Naive thymus-derived CD8-positive, alpha-beta T cell (primary cell): Measurements from ENCODE around the gene VAT1L. TPM values are rescaled to one million over a fixed set of nuclear protein-coding genes. Genes with fewer than 3 reads are reported as not detected.
A peak's percentile ranks its signal among the peaks of the same experiment; 100 is the strongest.
"Not testable (repeated sequence)": the region's sequence is repeated elsewhere in the genome, so short reads cannot be mapped to it uniquely, and the experiment has no call there.

Experiments used
- ATAC-seq, 2 donors: fragments of 150-1000 bp; cut with Tn5 transposase in 1 of 2; sonication (Bioruptor Pico), chemical (Tn5 transposase) in 1 of 2; 1 replicate in 1 of 2; 2 replicates in 1 of 2; pipeline ENCODE4 v1.10.0; 2021; ENCODE audit warnings: mild to moderate bottlenecking in 2 of 2, moderate library complexity in 2 of 2
- POLR2A ChIA-PET: fragments of 350-600 bp; sonication (Branson Sonifier 250); formaldehyde crosslinking; loops from one replicate; lab custom pipeline; 2021; ENCODE audit warnings: antibody characterized with exemption; lab: Charles Lee
- DNase-seq, 10 donors: peaks; one replicate each; pipeline versions ENCODE4 v3.0.0 to v3.0.0-alpha.2; 2020 to 2022
- H3K27ac Mint-ChIP-seq, 10 donors: one replicate each; pipeline ENCODE4 v1.8.0; 2020 to 2022; ENCODE audit warnings: mild to moderate bottlenecking in 10 of 10, mixed read lengths in 10 of 10, moderate library complexity in 4 of 10, inconsistent platforms in 1 of 10
- H3K27me3 Mint-ChIP-seq, 5 donors: one replicate each; pipeline ENCODE4 v1.8.0; 2021 to 2022; ENCODE audit warnings: mixed read lengths in 5 of 5
- H3K36me3 Mint-ChIP-seq, 3 donors: one replicate each; pipeline ENCODE4 v1.8.0; 2020 to 2022; ENCODE audit warnings: mixed read lengths in 3 of 3, mild to moderate bottlenecking in 2 of 3, inconsistent platforms in 1 of 3
- H3K4me1 Mint-ChIP-seq, 4 donors: one replicate each; pipeline ENCODE4 v1.8.0; 2021 to 2022; ENCODE audit warnings: mixed read lengths in 4 of 4
- H3K4me3 Mint-ChIP-seq, 10 donors: one replicate each; pipeline ENCODE4 v1.8.0; 2020 to 2022; ENCODE audit warnings: mild to moderate bottlenecking in 10 of 10, mixed read lengths in 10 of 10, moderate library complexity in 6 of 10, inconsistent platforms in 1 of 10
- H3K9me3 Mint-ChIP-seq, 9 donors: one replicate each; pipeline ENCODE4 v1.8.0; 2020 to 2022; ENCODE audit warnings: mixed read lengths in 9 of 9, mild to moderate bottlenecking in 3 of 9, inconsistent platforms in 1 of 9, moderate library complexity in 1 of 9
- polyA plus RNA-seq, 3 donors: library from polyadenylated mRNA; unstranded; fragments of 300-500 nt; fragmentation: Illumina TruSeq; gene quantifications; one replicate each; pipeline ENCODE4 v1.2.3, GENCODE V29; 2021
- total RNA-seq, 8 experiments: library from RNA in 2 of 8; stranded (reverse) in 2 of 8; gene quantifications; one replicate each; pipeline ENCODE4 v1.2.3 and lab custom pipeline; 2021 to 2026

Gene VAT1L
- total and polyA plus RNA-seq, 5 experiments from 2014 or later, result not detected

GRCh38 chr16:77987810-77988209 lies 199.4 kb downstream of the VAT1L start:
- Mint-ChIP-seq H3K4me1 (no peaks in the 10 kb centered on the region), H3K36me3 (no peaks in the 10 kb centered on the region), H3K4me3 (no peak overlapping the region), H3K27ac (no peak overlapping the region), H3K9me3 (no peaks in the 10 kb centered on the region), H3K27me3 (peaks cover 2 to 18% (median 11%) of the 10 kb centered on the region in 5 donors)
- DNase-seq (no peak), ATAC-seq (no peak)
- POLR2A ChIA-PET, result no interaction called here

DNA sequence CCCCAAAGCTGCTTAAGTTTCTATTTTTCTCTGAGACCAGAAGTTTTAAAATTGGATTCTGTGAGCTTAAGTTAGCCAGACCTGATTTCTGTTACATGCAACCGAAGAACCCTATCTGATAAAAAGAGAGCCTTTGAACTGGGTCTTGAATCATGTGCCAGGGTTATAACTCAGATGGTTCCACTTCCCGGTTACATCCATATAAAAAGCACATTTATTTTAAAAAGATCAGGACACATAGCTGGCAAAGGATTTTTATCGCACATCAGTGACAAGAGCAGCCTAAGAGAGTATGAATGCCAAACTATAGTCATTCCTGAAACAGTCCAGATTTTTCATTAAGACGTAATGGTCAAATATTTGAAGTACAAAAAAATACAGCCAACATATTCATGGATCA lies 201.5 kb downstream of the VAT1L start:
- Mint-ChIP-seq H3K4me1 (no peaks in the 10 kb centered on the region), H3K4me3 (no peak overlapping the region), H3K27me3 (peaks cover 5 to 31% (median 10%) of the 10 kb centered on the region in 5 donors), H3K36me3 (no peaks in the 10 kb centered on the region), H3K9me3 (peaks cover 0 to 2% (median 0%) of the 10 kb centered on the region in 9 donors), H3K27ac (no peak overlapping the region)
- DNase-seq (no peak), ATAC-seq (no peak)
- POLR2A ChIA-PET, result no interaction called here

- POLR2A ChIA-PET, result no interaction called here
- H3K27ac Mint-ChIP-seq, result no peak overlapping the region
- H3K4me1 Mint-ChIP-seq, result no peaks in the 10 kb centered on the region
- no peak for ATAC-seq
- peaks cover 5 to 31% (median 8%) of the 10 kb centered on the region in 5 donors for H3K27me3 Mint-ChIP-seq
- H3K4me3 Mint-ChIP-seq, result no peak overlapping the region
- no peak for DNase-seq
- peaks cover 0 to 6% (median 0%) of the 10 kb centered on the region in 3 donors for H3K36me3 Mint-ChIP-seq
- peaks cover 0 to 20% (median 6%) of the 10 kb centered on the region in 9 donors for H3K9me3 Mint-ChIP-seq
Measured at GRCh38 chr16:77991701-77992100, 203.3 kb downstream of the VAT1L start.

GRCh38 chr16:77992381-77992780 lies 204.0 kb downstream of the VAT1L start:
- H3K4me1 Mint-ChIP-seq, ATAC-seq, H3K4me3 Mint-ChIP-seq, POLR2A ChIA-PET, H3K36me3 Mint-ChIP-seq, H3K27ac Mint-ChIP-seq, DNase-seq: not testable (repeated sequence)
- H3K9me3 Mint-ChIP-seq, result peaks cover 0 to 20% (median 9%) of the 10 kb centered on the region in 9 donors
- H3K27me3 Mint-ChIP-seq, result peaks cover 5 to 31% (median 8%) of the 10 kb centered on the region in 5 donors

DNA sequence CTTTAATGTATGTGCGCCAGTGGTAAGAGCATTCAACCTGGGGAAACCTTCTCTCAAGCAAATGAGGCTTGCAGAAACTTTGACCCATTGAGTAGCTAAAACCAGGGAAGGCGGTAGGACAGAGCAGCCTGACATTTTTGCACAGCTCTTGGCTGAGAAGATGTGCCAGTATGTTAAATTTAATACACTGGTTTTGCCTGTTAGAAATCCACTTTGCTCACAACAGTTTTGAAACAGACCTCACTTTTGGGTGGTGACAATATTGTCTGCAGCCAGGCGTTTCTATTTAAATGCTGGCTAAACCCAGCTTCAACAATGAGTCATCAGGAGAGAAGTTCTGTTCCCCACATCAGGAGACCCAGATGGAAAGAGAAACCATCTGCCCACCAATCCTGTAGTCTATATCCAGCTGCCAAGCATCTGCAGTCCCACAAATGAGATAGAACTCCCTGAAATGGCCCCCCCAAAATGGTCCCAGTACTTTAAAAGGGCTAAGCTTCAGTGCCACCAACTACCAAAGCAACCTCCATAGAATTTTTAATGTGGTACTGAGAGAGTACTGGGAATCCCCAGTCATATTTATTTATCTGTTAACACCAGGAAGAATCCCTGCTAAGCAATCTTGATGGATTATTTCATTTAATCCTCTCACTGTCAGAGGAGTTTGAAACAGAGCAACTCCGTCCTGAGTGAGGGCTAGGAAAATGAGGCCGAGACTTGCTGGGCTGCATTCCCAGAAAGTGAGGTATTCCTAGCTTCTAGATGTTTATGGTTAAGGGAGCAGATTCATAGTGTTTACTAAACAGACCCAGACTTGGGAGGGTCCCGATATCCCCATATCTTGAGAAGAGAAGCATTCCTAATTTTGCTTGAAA lies 205.0 kb downstream of the VAT1L start:
- DNase-seq, result no peak
- Mint-ChIP-seq H3K9me3 (peaks cover 0 to 22% (median 9%) of the 10 kb centered on the region in 9 donors), H3K27ac (no peak overlapping the region), H3K27me3 (peaks cover 5 to 34% (median 6%) of the 10 kb centered on the region in 5 donors), H3K4me3 (no peak overlapping the region), H3K4me1 (no peaks in the 10 kb centered on the region), H3K36me3 (peaks cover 0 to 6% (median 0%) of the 10 kb centered on the region in 3 donors)
- POLR2A ChIA-PET, result no interaction called here
- no peak for ATAC-seq

DNA sequence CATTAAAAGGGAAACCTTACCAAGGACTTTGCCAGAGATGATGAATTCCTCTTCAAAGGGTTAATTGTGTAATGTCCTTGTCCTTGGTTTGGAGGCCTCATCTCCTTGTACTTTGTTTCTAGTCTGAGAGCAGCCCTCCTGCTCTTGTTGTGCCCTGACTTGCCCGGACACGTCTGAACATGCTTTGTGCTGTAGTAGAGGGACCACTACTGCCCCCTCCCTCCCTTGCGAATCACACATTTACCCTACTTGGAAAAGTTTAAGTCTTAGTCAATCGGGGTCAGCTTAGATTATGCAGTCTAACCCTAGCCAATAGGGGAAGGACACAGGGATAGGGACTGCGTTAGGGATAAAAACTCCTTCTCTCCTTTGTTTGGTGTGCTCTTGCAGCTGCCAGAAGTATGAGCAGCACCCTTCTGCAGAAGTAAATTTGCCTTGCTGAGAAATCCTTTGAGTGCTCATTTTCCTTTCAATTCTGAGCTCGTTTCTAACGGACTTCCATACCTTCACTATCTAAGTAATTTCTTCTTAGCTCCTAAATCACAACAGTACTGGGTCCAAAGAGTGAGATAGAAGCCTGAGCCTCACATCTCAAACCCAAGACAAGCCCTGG lies 207.6 kb downstream of the VAT1L start:
- no peak overlapping the region for H3K27ac Mint-ChIP-seq
- no peak overlapping the region for H3K4me3 Mint-ChIP-seq
- ATAC-seq, result no peak
- H3K9me3 Mint-ChIP-seq, result peaks cover 0 to 22% (median 9%) of the 10 kb centered on the region in 9 donors
- no peaks in the 10 kb centered on the region for H3K4me1 Mint-ChIP-seq
- no peak for DNase-seq
- peaks cover 0 to 6% (median 0%) of the 10 kb centered on the region in 3 donors for H3K36me3 Mint-ChIP-seq
- peaks cover 5 to 38% (median 11%) of the 10 kb centered on the region in 5 donors for H3K27me3 Mint-ChIP-seq
- POLR2A ChIA-PET, result no interaction called here

DNA sequence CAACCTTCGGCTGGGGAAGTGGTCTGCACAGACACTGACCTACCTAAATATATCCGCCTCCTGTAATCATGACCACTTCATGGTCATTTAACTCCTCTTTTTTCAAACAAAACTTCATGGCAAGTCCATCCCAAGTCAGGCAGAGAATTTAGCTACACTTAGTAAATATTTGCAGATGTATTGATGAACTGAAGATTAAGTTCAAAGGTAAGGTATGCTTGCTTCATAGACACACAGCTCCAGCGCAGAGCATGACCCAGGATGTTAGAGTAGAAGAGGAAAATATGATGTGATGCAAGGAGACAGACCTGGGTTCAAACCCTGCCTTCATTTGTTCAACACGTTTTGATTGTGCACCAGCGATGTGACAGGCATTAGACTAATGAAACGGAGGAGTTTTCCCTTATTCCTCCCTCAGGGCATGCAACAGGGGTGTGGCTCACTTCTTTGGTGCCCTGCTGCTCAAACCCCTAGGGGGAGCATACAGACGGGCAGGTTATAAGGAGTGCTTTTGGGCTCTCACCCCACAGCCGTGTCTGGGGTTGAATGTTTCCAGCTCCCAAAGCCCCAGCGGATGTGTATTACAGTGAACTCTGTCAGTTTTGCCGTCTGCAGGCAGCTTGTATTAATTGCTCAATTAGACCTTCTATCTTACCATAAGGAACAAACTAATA lies 210.1 kb downstream of the VAT1L start:
- no peak overlapping the region for H3K4me3 Mint-ChIP-seq
- peaks cover 0 to 6% (median 0%) of the 10 kb centered on the region in 3 donors for H3K36me3 Mint-ChIP-seq
- H3K27me3 Mint-ChIP-seq, result peaks cover 7 to 39% (median 11%) of the 10 kb centered on the region in 5 donors
- no peak for DNase-seq
- no peak for ATAC-seq
- peaks cover 0 to 22% (median 9%) of the 10 kb centered on the region in 9 donors for H3K9me3 Mint-ChIP-seq
- no peak overlapping the region for H3K27ac Mint-ChIP-seq
- POLR2A ChIA-PET, result no interaction called here
- peaks cover 0 to 7% (median 1%) of the 10 kb centered on the region in 4 donors for H3K4me1 Mint-ChIP-seq

DNA sequence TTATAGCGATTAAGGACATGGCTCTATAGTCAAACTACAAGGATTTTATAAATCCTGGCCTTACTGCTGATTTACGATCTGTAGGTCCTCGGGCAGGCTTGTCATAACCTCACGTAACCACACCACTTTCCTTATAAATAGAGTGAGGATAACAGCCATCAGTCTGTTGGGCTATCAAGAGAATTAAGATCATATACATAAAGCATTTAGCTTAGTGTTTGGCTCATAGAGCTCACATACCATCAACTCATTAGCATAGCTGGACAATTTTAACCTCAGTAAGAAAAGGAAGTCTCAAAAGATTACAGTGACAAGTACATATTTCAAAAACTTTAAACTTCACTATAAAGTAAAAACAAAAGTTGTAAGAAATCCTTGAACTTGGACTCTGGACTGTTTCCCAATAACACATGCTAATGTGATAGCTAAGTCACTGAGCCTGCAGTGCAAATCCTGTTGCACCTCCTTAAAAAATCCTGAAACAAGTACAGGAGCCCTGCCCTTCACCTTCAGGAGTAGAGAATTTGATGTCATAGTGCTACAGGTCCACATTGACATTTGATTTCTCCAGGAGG lies 213.2 kb downstream of the VAT1L start:
- ATAC-seq, result no peak
- peaks cover 0 to 7% (median 1%) of the 10 kb centered on the region in 4 donors for H3K4me1 Mint-ChIP-seq
- POLR2A ChIA-PET, result no interaction called here

DNA sequence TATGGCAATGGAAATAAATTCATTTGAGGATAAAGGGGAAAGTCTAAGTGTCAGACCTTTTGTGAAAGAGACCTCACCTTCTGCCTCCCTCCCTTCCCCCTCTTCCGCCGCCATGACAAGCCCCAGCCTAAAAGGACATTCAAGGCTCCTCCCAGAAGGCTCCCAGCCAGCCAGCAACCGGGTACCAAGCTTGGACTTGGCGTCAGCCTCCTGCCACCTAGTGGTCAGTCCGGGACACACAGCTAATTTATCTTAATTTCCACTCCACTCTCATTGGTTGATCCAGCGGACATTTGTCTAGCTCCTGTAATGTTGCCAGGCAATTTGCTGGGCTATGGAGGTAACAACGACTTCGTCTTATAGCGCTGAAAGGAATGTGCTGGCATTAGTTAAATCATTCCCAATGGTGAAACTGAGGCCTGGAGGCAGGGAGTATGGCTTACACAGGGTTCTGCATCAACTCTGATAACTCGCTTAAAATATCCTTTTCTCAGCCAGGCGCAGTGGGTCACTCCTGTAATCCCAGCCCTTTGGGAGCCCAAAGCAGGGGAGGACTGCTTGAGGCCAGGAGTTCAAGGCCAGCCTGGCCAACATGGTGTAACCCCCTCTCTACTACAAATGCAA lies 214.7 kb downstream of the VAT1L start:
- H3K9me3 Mint-ChIP-seq, result peaks cover 0 to 4% (median 0%) of the 10 kb centered on the region in 9 donors
- peak; percentile 25 to 74 (median 45) for DNase-seq
- peak overlapping the region in 1 of 10 donors; percentile 33 for H3K27ac Mint-ChIP-seq
- peak; percentile 71 to 76 for ATAC-seq
- POLR2A ChIA-PET, result no interaction called here
- H3K4me3 Mint-ChIP-seq, result no peak overlapping the region
- H3K4me1 Mint-ChIP-seq, result peaks cover 0 to 7% (median 1%) of the 10 kb centered on the region in 4 donors
- H3K27me3 Mint-ChIP-seq, result peaks cover 6 to 34% (median 14%) of the 10 kb centered on the region in 5 donors
- H3K36me3 Mint-ChIP-seq, result no peaks in the 10 kb centered on the region

More for the DNA sequence above, 213.2 kb downstream of the VAT1L start:
- Mint-ChIP-seq H3K9me3 (peaks cover 0 to 9% (median 4%) of the 10 kb centered on the region in 9 donors), H3K27ac (no peak overlapping the region), H3K27me3 (peaks cover 6 to 35% (median 11%) of the 10 kb centered on the region in 5 donors), H3K4me3 (no peak overlapping the region), H3K36me3 (no peaks in the 10 kb centered on the region)
- DNase-seq, result no peak

DNA sequence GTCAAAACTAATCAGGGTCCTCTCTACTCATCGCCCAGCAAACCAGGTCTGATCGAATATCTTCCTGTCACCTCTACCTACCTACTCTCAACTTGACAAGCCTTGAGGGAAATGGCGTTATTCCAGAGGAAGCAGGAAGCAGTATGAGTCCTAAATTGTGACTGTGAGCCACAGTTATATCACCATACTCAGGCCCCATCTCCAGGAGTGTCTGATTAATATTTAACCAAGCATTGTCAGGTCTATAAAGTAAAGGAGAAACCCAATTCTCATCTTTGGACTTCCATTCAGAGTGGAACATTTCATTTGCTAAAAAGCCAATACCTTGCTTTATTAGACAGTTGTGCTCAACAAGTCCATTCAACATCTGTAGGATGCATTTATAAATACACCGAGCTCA lies 216.2 kb downstream of the VAT1L start:
- ATAC-seq (no peak), DNase-seq (no peak)
- POLR2A ChIA-PET, result no interaction called here
- no peak overlapping the region for H3K4me3 Mint-ChIP-seq
- peaks cover 2 to 19% (median 11%) of the 10 kb centered on the region in 5 donors for H3K27me3 Mint-ChIP-seq
- no peak overlapping the region for H3K27ac Mint-ChIP-seq
- H3K9me3 Mint-ChIP-seq, result no peaks in the 10 kb centered on the region
- H3K4me1 Mint-ChIP-seq, result peaks cover 0 to 7% (median 1%) of the 10 kb centered on the region in 4 donors
- H3K36me3 Mint-ChIP-seq, result no peaks in the 10 kb centered on the region

DNA sequence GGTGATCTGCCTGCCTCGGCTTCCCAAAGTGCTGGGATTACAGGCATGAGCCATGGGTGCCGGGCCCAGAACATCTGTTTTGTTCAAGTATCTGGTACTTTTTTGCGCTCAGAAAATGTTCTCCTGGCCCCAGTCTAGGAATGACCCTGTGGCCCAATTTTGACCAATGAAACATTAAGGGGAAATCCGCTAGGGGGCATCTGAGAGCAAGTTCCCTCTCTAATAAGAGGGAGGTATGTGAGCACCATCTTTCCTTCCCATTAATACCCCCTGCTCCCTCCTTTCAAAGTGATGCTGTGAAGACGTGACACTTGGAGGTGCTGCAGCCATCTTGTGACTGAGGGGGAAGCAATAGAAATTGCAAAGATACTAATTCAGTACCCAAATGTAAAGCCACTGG lies 217.5 kb downstream of the VAT1L start:
- Mint-ChIP-seq H3K27me3 (peaks cover 2 to 14% (median 9%) of the 10 kb centered on the region in 5 donors), H3K4me1 (peaks cover 0 to 7% (median 1%) of the 10 kb centered on the region in 4 donors), H3K4me3 (no peak overlapping the region), H3K27ac (no peak overlapping the region), H3K36me3 (no peaks in the 10 kb centered on the region), H3K9me3 (no peaks in the 10 kb centered on the region)
- POLR2A ChIA-PET, result no interaction called here
- ATAC-seq, result no peak
- no peak for DNase-seq

DNA sequence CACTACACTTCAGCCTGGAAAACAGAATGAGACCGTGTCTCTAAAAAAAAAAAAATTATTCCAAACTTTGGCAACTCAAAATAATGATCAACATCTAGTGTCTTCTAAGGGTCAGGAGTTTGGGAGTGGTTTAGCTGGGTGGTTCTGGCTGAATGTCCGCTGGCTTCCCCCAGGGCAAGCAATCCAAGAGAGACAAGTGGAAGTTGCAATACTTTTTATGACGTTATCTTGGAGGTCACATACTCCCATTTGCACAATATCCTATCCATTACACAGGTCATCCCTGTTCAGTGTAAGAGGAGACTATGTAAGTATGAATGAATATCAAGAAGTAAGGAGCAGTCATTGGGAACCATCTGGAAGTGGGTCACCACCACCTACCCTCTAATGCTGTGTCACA lies 218.8 kb downstream of the VAT1L start:
- POLR2A ChIA-PET, result no interaction called here

More for the DNA sequence above, 218.8 kb downstream of the VAT1L start:
- Mint-ChIP-seq H3K4me3 (no peak overlapping the region), H3K4me1 (peaks cover 0 to 7% (median 1%) of the 10 kb centered on the region in 4 donors), H3K27me3 (peaks cover 2 to 21% (median 9%) of the 10 kb centered on the region in 5 donors), H3K27ac (no peak overlapping the region), H3K36me3 (no peaks in the 10 kb centered on the region), H3K9me3 (no peaks in the 10 kb centered on the region)
- DNase-seq (no peak), ATAC-seq (no peak)
